OCI-LY7 (cell line): ENCODE measurements around the gene KIF1B.

ENCODE experiments used
- CTCF ChIP-seq: fragments of 200-600 bp; sonication (generic); conservative IDR thresholded peaks from 2 replicates; pipeline ENCODE4 v1.5.1; 2014; ENCODE audit warnings: mild to moderate bottlenecking, antibody characterized with exemption, low read length, moderate library complexity, mixed read lengths
- EZH2phosphoT487 ChIP-seq: fragments of 200-600 bp; sonication (generic); IDR thresholded peaks from 2 replicates; pipeline ENCODE4 v1.6.1; 2018; ENCODE audit warnings: low read depth, borderline replicate concordance, mild to moderate bottlenecking, mixed run types, antibody characterized with exemption, low read length, moderate library complexity, mixed read lengths

DNA sequence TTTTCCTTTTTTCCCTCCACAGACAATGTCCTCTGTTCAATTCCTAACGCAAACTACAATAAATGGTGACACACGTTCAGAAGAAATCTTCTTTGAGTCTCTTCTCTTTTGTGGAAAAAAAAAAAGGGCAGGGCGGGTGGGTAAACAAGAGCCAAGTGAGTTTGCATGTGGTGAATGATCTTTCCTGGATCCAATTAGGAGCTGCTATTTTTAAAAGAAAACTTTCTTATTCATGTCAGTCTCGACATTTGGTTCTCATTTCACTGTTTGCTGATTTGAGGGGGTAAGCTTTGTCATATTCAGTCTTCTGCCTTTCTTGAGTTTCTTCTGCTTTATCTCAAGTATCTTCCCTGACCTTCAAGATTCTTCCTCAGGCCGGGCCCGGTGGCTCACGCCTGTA lies 29.2 kb upstream of the KIF1B start:
- TF ChIP-seq CTCF = no peak
- no peak for TF ChIP-seq EZH2phosphoT487
